Glutamatergic neuron (in vitro differentiated cells): ENCODE measurements around the gene ARHGAP24. TPM values are rescaled to one million over a fixed set of nuclear protein-coding genes. Genes with fewer than 3 reads are reported as not detected.

Experiments used
- DNase-seq: peaks from one replicate; pipeline ENCODE4 v3.0.0; 2022
- H3K27ac Mint-ChIP-seq: one replicate; pipeline ENCODE4 v1.8.0; 2020; ENCODE audit warnings: mild to moderate bottlenecking, mixed read lengths, inconsistent platforms; ENCODE audit not compliant: unreplicated experiment
- H3K27me3 Mint-ChIP-seq: one replicate; pipeline ENCODE4 v1.8.0; 2020; ENCODE audit warnings: mild to moderate bottlenecking, moderate library complexity, mixed read lengths, inconsistent platforms; ENCODE audit not compliant: unreplicated experiment
- H3K36me3 Mint-ChIP-seq: one replicate; pipeline ENCODE4 v1.8.0; 2020; ENCODE audit warnings: mild to moderate bottlenecking, mixed read lengths, inconsistent platforms; ENCODE audit not compliant: unreplicated experiment
- H3K4me1 Mint-ChIP-seq: one replicate; pipeline ENCODE4 v1.8.0; 2020; ENCODE audit warnings: mild to moderate bottlenecking, low read depth, mixed read lengths, inconsistent platforms; ENCODE audit not compliant: unreplicated experiment
- H3K4me3 Mint-ChIP-seq: one replicate; pipeline ENCODE4 v1.8.0; 2020; ENCODE audit warnings: mild to moderate bottlenecking, mixed read lengths, inconsistent platforms; ENCODE audit not compliant: unreplicated experiment
- H3K9me3 Mint-ChIP-seq: one replicate; pipeline ENCODE4 v1.8.0; 2020; ENCODE audit warnings: mild to moderate bottlenecking, moderate library complexity, mixed read lengths, inconsistent platforms; ENCODE audit not compliant: unreplicated experiment
- total RNA-seq: library from RNA; stranded (reverse); fragmentation: NEBNext Ultra II Directional; extraction: Animal tissue kit (Norgen Biotek cat#: 25700); gene quantifications from one replicate; pipeline ENCODE4 v1.2.1, GENCODE V29; 2021; ENCODE audit not compliant: unreplicated experiment
- TF ChIP-seq, protein P1 (sequence below): fragments of 200-600 bp; sonication (generic); IDR thresholded peaks from one replicate; pipeline ENCODE4 v1.5.0; 2021; ENCODE audit not compliant: partially characterized antibody, unreplicated experiment

ARHGAP24 gene
- total RNA-seq, 1 donor from 2014 or later, result 1.6 TPM

GRCh38 chr4:85805891-85806290 lies 330.9 kb downstream of the ARHGAP24 start:
- no peaks in the 10 kb centered on the region for H3K27me3 Mint-ChIP-seq
- H3K4me1 Mint-ChIP-seq, result no peaks in the 10 kb centered on the region
- TF ChIP-seq, protein P1, sequence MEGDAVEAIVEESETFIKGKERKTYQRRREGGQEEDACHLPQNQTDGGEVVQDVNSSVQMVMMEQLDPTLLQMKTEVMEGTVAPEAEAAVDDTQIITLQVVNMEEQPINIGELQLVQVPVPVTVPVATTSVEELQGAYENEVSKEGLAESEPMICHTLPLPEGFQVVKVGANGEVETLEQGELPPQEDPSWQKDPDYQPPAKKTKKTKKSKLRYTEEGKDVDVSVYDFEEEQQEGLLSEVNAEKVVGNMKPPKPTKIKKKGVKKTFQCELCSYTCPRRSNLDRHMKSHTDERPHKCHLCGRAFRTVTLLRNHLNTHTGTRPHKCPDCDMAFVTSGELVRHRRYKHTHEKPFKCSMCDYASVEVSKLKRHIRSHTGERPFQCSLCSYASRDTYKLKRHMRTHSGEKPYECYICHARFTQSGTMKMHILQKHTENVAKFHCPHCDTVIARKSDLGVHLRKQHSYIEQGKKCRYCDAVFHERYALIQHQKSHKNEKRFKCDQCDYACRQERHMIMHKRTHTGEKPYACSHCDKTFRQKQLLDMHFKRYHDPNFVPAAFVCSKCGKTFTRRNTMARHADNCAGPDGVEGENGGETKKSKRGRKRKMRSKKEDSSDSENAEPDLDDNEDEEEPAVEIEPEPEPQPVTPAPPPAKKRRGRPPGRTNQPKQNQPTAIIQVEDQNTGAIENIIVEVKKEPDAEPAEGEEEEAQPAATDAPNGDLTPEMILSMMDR, result no peak
- H3K27ac Mint-ChIP-seq, result no peak overlapping the region
- H3K9me3 Mint-ChIP-seq, result peaks cover 1% of the 10 kb centered on the region
- no peaks in the 10 kb centered on the region for H3K36me3 Mint-ChIP-seq
- H3K4me3 Mint-ChIP-seq, result no peak overlapping the region
- DNase-seq, result no peak

GRCh38 chr4:85806334-85806733 lies 331.4 kb downstream of the ARHGAP24 start:
- H3K9me3 Mint-ChIP-seq, result peaks cover 1% of the 10 kb centered on the region

GRCh38 chr4:85807247-85807950 lies 332.4 kb downstream of the ARHGAP24 start:
- Mint-ChIP-seq H3K4me3 (no peak overlapping the region), H3K36me3 (no peaks in the 10 kb centered on the region), H3K9me3 (peaks cover 1% of the 10 kb centered on the region), H3K27ac (no peak overlapping the region), H3K4me1 (no peaks in the 10 kb centered on the region), H3K27me3 (no peaks in the 10 kb centered on the region)
- TF ChIP-seq, protein P1, result no peak
- no peak for DNase-seq

More at GRCh38 chr4:85806334-85806733, 331.4 kb downstream of the ARHGAP24 start:
- TF ChIP-seq, protein P1, result no peak
- Mint-ChIP-seq H3K36me3 (no peaks in the 10 kb centered on the region), H3K4me1 (no peaks in the 10 kb centered on the region), H3K27ac (no peak overlapping the region), H3K4me3 (no peak overlapping the region), H3K27me3 (no peaks in the 10 kb centered on the region)
- no peak for DNase-seq

DNA sequence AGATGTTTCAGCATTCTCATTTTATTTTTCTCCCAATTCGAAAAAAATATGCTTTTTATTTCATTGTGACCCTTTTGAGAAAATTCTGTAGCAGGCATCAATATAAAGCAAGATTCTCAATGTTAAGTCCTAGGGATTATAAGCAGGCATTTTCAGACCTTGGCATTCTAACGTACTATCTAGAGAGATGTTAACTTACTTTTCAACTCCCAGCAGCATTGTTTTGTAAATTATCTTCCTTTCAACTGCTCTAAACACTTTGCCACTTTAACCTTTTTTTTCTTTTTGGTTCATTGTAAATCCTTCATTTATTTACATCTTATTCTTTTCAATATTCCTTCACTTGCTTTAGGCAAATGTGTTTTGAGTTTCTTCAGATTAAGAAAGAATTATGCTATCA lies 333.2 kb downstream of the ARHGAP24 start:
- Mint-ChIP-seq H3K27me3 (no peaks in the 10 kb centered on the region), H3K27ac (no peak overlapping the region), H3K9me3 (peaks cover 1% of the 10 kb centered on the region), H3K36me3 (no peaks in the 10 kb centered on the region), H3K4me1 (no peaks in the 10 kb centered on the region), H3K4me3 (no peak overlapping the region)
- DNase-seq, result no peak
- TF ChIP-seq, protein P1, result no peak

- H3K4me1 Mint-ChIP-seq, result no peaks in the 10 kb centered on the region
- DNase-seq, result no peak
- no peak overlapping the region for H3K4me3 Mint-ChIP-seq
- no peaks in the 10 kb centered on the region for H3K36me3 Mint-ChIP-seq
- peaks cover 1% of the 10 kb centered on the region for H3K9me3 Mint-ChIP-seq
- TF ChIP-seq, protein P1, result no peak
- no peaks in the 10 kb centered on the region for H3K27me3 Mint-ChIP-seq
- no peak overlapping the region for H3K27ac Mint-ChIP-seq
These were observed 333.9 kb downstream of the ARHGAP24 start for GRCh38 chr4:85808864-85809263.
